Measurements from ENCODE around the gene MAEL.
A peak's percentile ranks its signal among the peaks of the same experiment; 100 is the strongest.

The MAEL gene

DNA sequence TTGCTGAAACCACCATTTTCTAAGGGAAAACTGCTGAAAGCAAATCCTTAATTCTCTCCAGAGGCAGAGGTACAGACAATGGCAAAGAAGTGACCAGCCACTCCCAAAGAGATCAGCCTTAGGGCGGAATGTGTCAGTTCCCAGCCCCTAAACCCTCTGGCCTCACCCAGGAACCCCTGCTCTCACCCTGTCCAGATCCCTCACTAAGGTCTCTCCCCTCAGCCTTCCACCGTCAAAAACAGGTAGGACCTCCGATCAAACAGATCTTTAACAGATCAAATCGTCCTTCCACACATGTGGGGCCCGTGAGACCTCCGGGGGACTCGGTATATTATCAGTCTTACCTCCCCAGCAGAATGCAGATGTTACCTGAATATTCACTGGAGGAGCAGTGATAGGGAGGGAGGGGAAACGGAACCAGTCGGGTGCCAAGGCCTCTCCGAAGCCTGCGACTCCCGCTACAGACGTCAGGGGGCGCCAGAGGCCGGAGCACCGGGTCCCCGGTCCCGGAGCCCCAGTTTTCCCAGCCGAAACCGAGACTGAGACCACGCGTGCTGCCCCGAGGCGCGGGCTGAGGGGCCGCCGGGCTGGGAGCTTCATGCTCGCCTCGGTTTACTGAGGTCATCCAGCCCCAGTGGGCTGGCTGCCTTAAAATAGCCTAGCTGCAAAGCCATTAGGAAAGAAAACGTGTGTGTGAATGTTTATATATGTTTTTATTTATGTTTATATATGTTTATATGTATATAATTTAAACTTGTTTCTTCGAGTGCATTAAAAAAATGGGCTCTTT, 77.4 kb downstream of the MAEL start:
- no peaks in the 10 kb centered on the region for H4K20me1 ChIP-seq (ENCODE audit: control insufficient read depth, insufficient read depth, low read depth, low read length)
- H3K27ac ChIP-seq (ENCODE audit: low read depth, low read length): no peak overlapping the region
- H3K4me2 ChIP-seq (ENCODE audit: low read length): peak overlapping the region; percentile 61
- TF ChIP-seq EZH2phosphoT487 (IDR thresholded peaks at IDR 0.05; ENCODE audit: borderline replicate concordance, low read length) (no peak), CTCF (IDR thresholded peaks at IDR 0.05; ENCODE audit: low read depth, low read length, poor library complexity, severe bottlenecking) (peak; percentile 92)
- no peaks in the 10 kb centered on the region for H3K9me3 ChIP-seq (ENCODE audit: control insufficient read depth, insufficient read depth, low read length)
- H3K36me3 ChIP-seq (ENCODE audit: control insufficient read depth, low read length): no peaks in the 10 kb centered on the region
- no peaks in the 10 kb centered on the region for H3K79me2 ChIP-seq (ENCODE audit: control insufficient read depth, low read length)
- 0 out of 2 replicates have a peak overlapping the region, but pooled peaks have one; percentile 37 for H3K4me3 ChIP-seq (ENCODE audit: low read length)
- H3F3A ChIP-seq (ENCODE audit: control insufficient read depth, insufficient read depth): no peaks in the 10 kb centered on the region
- peaks cover 4% of the 10 kb centered on the region for H3K4me1 ChIP-seq (ENCODE audit: control insufficient read depth, low read length)
- peaks cover 19% of the 10 kb centered on the region for H3K27me3 ChIP-seq (ENCODE audit: control insufficient read depth, low read length)
- no peaks in the 10 kb centered on the region for H3K9me2 ChIP-seq (replicated peaks; ENCODE audit: control insufficient read depth, low read length)

GRCh38 chr1:167067904-167068303, 78.8 kb downstream of the MAEL start:
- Histone ChIP-seq H3K4me2 (ENCODE audit: low read length) (no peak overlapping the region), H3K4me1 (ENCODE audit: control insufficient read depth, low read length) (peaks cover 4% of the 10 kb centered on the region), H3K4me3 (ENCODE audit: low read length) (no peak overlapping the region)

GRCh38 chr1:167068761-167069160, 79.7 kb downstream of the MAEL start:
- Histone ChIP-seq H3K79me2 (ENCODE audit: control insufficient read depth, low read length) (no peaks in the 10 kb centered on the region), H4K20me1 (ENCODE audit: control insufficient read depth, insufficient read depth, low read depth, low read length) (no peaks in the 10 kb centered on the region), H3K9me2 (replicated peaks; ENCODE audit: control insufficient read depth, low read length) (no peaks in the 10 kb centered on the region), H3K4me1 (ENCODE audit: control insufficient read depth, low read length) (peaks cover 4% of the 10 kb centered on the region), H3F3A (ENCODE audit: control insufficient read depth, insufficient read depth) (no peaks in the 10 kb centered on the region), H3K36me3 (ENCODE audit: control insufficient read depth, low read length) (no peaks in the 10 kb centered on the region), H3K27me3 (ENCODE audit: control insufficient read depth, low read length) (peaks cover 19% of the 10 kb centered on the region), H3K4me3 (ENCODE audit: low read length) (no peak overlapping the region), H3K4me2 (ENCODE audit: low read length) (no peak overlapping the region), H3K9me3 (ENCODE audit: control insufficient read depth, insufficient read depth, low read length) (no peaks in the 10 kb centered on the region), H3K27ac (ENCODE audit: low read depth, low read length) (no peak overlapping the region)
- TF ChIP-seq EZH2phosphoT487 (IDR thresholded peaks at IDR 0.05; ENCODE audit: borderline replicate concordance, low read length) (no peak), CTCF (IDR thresholded peaks at IDR 0.05; ENCODE audit: low read depth, low read length, poor library complexity, severe bottlenecking) (no peak)

More at GRCh38 chr1:167067904-167068303, 78.8 kb downstream of the MAEL start:
- no peaks in the 10 kb centered on the region for H3K9me2 ChIP-seq (replicated peaks; ENCODE audit: control insufficient read depth, low read length)
- no peak for TF ChIP-seq CTCF (IDR thresholded peaks at IDR 0.05; ENCODE audit: low read depth, low read length, poor library complexity, severe bottlenecking)
- no peak for TF ChIP-seq EZH2phosphoT487 (IDR thresholded peaks at IDR 0.05; ENCODE audit: borderline replicate concordance, low read length)
- H3K9me3 ChIP-seq (ENCODE audit: control insufficient read depth, insufficient read depth, low read length): no peaks in the 10 kb centered on the region
- no peaks in the 10 kb centered on the region for H4K20me1 ChIP-seq (ENCODE audit: control insufficient read depth, insufficient read depth, low read depth, low read length)
- H3F3A ChIP-seq (ENCODE audit: control insufficient read depth, insufficient read depth): no peaks in the 10 kb centered on the region
- H3K27ac ChIP-seq (ENCODE audit: low read depth, low read length): no peak overlapping the region
- no peaks in the 10 kb centered on the region for H3K36me3 ChIP-seq (ENCODE audit: control insufficient read depth, low read length)
- H3K27me3 ChIP-seq (ENCODE audit: control insufficient read depth, low read length): peaks cover 19% of the 10 kb centered on the region
- no peaks in the 10 kb centered on the region for H3K79me2 ChIP-seq (ENCODE audit: control insufficient read depth, low read length)
